Ishikawa (cell line): ENCODE results near the gene C1QC.

Experiments used
- EGR1 ChIP-seq: IDR thresholded peaks from 2 replicates; pipeline ENCODE4 v1.6.1; 2012
- NFIC ChIP-seq: IDR thresholded peaks from 2 replicates; pipeline ENCODE4 v1.6.1; 2012
- RAD21 ChIP-seq: IDR thresholded peaks from 2 replicates; pipeline ENCODE4 v1.6.1; 2012; ENCODE audit warnings: low read depth
- TF ChIP-seq, protein P1 (sequence below): IDR thresholded peaks from 2 replicates; pipeline ENCODE4 v1.6.1; 2012
- TF ChIP-seq, protein P2 (sequence below): IDR thresholded peaks from 2 replicates; pipeline ENCODE4 v1.6.1; 2012
- TF ChIP-seq, protein P3 (sequence below): IDR thresholded peaks from 2 replicates; pipeline ENCODE4 v1.6.1; 2012; ENCODE audit warnings: low read depth, mild to moderate bottlenecking

DNA sequence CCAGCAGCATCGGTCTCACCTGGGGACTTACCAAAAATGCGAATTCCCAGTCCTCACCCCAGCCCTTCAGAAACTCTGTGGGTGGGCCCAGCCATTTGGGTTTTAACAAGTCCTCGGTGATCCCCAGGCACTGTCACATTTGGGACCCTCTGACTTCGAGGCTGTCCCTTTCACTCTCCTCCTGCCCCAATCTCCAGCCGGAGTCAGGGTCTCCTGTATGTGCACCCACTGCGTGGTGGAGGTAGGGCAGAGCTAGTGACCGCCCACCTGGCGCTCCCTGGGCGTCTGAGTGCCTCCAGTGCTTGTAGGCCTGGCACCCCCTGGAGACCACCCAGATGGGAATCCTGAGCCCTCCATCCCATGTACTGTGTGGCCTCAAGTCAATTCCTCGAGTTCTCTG, 49.0 kb upstream of the C1QC start:
- TF ChIP-seq, protein P1, sequence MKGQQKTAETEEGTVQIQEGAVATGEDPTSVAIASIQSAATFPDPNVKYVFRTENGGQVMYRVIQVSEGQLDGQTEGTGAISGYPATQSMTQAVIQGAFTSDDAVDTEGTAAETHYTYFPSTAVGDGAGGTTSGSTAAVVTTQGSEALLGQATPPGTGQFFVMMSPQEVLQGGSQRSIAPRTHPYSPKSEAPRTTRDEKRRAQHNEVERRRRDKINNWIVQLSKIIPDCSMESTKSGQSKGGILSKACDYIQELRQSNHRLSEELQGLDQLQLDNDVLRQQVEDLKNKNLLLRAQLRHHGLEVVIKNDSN, result no peak
- no peak for TF ChIP-seq NFIC
- TF ChIP-seq, protein P2, sequence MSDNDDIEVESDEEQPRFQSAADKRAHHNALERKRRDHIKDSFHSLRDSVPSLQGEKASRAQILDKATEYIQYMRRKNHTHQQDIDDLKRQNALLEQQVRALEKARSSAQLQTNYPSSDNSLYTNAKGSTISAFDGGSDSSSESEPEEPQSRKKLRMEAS, result no peak
- no peak for TF ChIP-seq RAD21
- no peak for TF ChIP-seq EGR1
- TF ChIP-seq, protein P3, sequence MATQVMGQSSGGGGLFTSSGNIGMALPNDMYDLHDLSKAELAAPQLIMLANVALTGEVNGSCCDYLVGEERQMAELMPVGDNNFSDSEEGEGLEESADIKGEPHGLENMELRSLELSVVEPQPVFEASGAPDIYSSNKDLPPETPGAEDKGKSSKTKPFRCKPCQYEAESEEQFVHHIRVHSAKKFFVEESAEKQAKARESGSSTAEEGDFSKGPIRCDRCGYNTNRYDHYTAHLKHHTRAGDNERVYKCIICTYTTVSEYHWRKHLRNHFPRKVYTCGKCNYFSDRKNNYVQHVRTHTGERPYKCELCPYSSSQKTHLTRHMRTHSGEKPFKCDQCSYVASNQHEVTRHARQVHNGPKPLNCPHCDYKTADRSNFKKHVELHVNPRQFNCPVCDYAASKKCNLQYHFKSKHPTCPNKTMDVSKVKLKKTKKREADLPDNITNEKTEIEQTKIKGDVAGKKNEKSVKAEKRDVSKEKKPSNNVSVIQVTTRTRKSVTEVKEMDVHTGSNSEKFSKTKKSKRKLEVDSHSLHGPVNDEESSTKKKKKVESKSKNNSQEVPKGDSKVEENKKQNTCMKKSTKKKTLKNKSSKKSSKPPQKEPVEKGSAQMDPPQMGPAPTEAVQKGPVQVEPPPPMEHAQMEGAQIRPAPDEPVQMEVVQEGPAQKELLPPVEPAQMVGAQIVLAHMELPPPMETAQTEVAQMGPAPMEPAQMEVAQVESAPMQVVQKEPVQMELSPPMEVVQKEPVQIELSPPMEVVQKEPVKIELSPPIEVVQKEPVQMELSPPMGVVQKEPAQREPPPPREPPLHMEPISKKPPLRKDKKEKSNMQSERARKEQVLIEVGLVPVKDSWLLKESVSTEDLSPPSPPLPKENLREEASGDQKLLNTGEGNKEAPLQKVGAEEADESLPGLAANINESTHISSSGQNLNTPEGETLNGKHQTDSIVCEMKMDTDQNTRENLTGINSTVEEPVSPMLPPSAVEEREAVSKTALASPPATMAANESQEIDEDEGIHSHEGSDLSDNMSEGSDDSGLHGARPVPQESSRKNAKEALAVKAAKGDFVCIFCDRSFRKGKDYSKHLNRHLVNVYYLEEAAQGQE, result no peak
